ENCODE data around the gene NBDY.
"Not testable (repeated sequence)": the region's sequence is repeated elsewhere in the genome, so short reads cannot be mapped to it uniquely, and the experiment has no call there.

NBDY gene

GRCh38 chrX:56800801-56801200 lies 71.8 kb downstream of the NBDY start:
- no peak overlapping the region for H3K9ac ChIP-seq (ENCODE audit: low read length)
- no peaks in the 10 kb centered on the region for H3K27me3 ChIP-seq (ENCODE audit: control insufficient read depth, insufficient read depth, low read length)
- H3K9me3 ChIP-seq (ENCODE audit: control insufficient read depth, low read length), result no peaks in the 10 kb centered on the region
- no peaks in the 10 kb centered on the region for H3K36me3 ChIP-seq (ENCODE audit: control insufficient read depth, insufficient read depth, low read length)
- no peak overlapping the region for H3K4me3 ChIP-seq (ENCODE audit: low read length)
- H3K4me1 ChIP-seq (ENCODE audit: control insufficient read depth, insufficient read depth, low read length), result no peaks in the 10 kb centered on the region

DNA sequence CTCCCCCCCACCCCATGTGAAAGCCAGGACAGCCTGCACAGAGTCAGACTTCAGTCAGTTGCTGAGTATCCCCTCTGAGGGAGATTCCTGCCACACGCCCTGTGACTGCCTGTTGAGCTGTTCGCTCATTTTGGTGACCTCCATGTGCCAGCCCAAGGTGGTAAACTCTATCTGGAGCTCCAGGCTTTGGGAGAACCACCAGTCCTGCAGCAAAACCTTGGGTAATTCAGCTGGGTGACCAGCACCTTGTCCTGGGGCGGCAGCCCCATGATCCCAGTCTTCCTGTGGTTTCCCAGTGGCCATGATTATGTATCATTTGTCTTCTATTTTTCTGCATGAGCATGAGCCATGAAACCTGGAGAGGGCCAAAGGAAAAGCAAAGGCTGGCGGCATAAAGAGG lies 73.4 kb downstream of the NBDY start:
- H3K36me3 ChIP-seq (ENCODE audit: control insufficient read depth, insufficient read depth, low read length), result no peaks in the 10 kb centered on the region
- H3K9ac ChIP-seq (ENCODE audit: low read length), result no peak overlapping the region
- no peak overlapping the region for H3K4me3 ChIP-seq (ENCODE audit: low read length)
- H3K9me3 ChIP-seq (ENCODE audit: control insufficient read depth, low read length), result no peaks in the 10 kb centered on the region
- no peaks in the 10 kb centered on the region for H3K4me1 ChIP-seq (ENCODE audit: control insufficient read depth, insufficient read depth, low read length)
- H3K27me3 ChIP-seq (ENCODE audit: control insufficient read depth, insufficient read depth, low read length), result no peaks in the 10 kb centered on the region

GRCh38 chrX:56802921-56803849 lies 74.1 kb downstream of the NBDY start:
- Histone ChIP-seq H3K4me1 (ENCODE audit: control insufficient read depth, insufficient read depth, low read length) (no peaks in the 10 kb centered on the region), H3K9me3 (ENCODE audit: control insufficient read depth, low read length) (no peaks in the 10 kb centered on the region), H3K27me3 (ENCODE audit: control insufficient read depth, insufficient read depth, low read length) (no peaks in the 10 kb centered on the region), H3K9ac (ENCODE audit: low read length) (no peak overlapping the region), H3K36me3 (ENCODE audit: control insufficient read depth, insufficient read depth, low read length) (no peaks in the 10 kb centered on the region), H3K4me3 (ENCODE audit: low read length) (no peak overlapping the region)

DNA sequence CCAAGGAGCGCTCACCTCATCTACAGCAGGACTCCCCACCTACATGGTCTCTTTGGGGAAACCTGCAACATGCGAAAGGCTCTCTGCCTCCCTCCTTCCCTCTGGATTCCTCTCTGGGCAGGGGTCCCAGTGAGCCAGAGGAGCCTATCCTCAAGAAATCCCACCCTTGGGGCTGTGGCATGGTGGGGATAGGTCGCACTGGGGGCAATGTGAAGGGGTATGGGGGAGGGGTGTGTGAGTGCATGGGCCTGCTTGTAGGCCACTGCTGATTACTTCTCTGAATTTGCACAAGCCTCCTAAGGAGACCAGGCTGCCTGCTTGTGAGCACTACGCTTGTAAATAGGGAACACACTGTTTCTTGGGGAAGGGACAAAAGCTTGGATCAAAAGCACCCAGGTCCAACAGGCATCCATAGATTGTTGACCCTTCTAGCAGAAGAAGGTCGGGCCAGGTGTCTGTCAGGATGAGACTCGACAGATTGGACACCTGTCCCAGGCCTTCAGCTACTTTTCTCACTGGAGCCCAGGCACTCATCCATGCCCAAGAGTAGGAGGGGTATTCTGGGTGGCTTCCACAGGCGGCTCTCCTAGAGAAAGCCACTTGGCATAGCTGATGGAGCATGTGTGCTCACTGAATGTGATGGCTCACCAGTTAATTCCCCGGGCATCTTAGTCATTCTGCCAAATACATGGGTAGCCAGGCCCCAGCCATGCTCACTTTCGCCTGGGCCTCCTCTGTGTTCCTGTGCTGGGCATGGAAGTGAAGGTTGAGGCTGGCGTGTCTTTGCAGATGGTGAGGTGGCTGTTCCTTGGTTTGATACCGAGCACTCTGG lies 75.0 kb downstream of the NBDY start:
- H3K36me3 ChIP-seq (ENCODE audit: control insufficient read depth, insufficient read depth, low read length), result no peaks in the 10 kb centered on the region
- H3K4me1 ChIP-seq (ENCODE audit: control insufficient read depth, insufficient read depth, low read length), result no peaks in the 10 kb centered on the region
- H3K4me3 ChIP-seq (ENCODE audit: low read length), result no peak overlapping the region
- H3K9me3 ChIP-seq (ENCODE audit: control insufficient read depth, low read length), result no peaks in the 10 kb centered on the region
- no peak overlapping the region for H3K9ac ChIP-seq (ENCODE audit: low read length)
- H3K27me3 ChIP-seq (ENCODE audit: control insufficient read depth, insufficient read depth, low read length), result no peaks in the 10 kb centered on the region

DNA sequence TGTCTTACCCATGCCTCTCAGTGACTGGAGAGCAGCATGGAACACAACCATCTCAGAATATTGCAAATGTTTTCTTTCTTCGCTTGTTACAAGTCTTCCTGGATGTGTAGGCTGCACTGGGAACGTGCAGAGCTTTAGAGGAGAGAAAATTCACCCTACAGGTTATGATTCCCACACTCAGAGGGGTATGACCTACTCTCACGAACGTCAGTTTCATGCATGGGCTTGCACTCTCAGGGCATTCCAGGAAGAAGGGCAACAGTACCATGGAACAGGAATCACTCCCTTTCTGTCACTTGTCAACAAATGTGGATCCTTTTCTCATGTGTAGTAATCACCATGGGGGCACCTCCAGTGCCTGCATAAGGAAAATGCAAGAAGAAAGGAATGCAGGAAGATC lies 75.8 kb downstream of the NBDY start:
- no peaks in the 10 kb centered on the region for H3K4me1 ChIP-seq (ENCODE audit: control insufficient read depth, insufficient read depth, low read length)

GRCh38 chrX:56805399-56805798 lies 76.4 kb downstream of the NBDY start:
- H3K4me1 ChIP-seq (ENCODE audit: control insufficient read depth, insufficient read depth, low read length), result no peaks in the 10 kb centered on the region
- no peak overlapping the region for H3K4me3 ChIP-seq (ENCODE audit: low read length)
- H3K9me3 ChIP-seq (ENCODE audit: control insufficient read depth, low read length), result no peaks in the 10 kb centered on the region
- H3K36me3 ChIP-seq (ENCODE audit: control insufficient read depth, insufficient read depth, low read length), result no peaks in the 10 kb centered on the region
- no peaks in the 10 kb centered on the region for H3K27me3 ChIP-seq (ENCODE audit: control insufficient read depth, insufficient read depth, low read length)
- H3K9ac ChIP-seq (ENCODE audit: low read length), result no peak overlapping the region

More for the DNA sequence above, 75.8 kb downstream of the NBDY start:
- no peak overlapping the region for H3K4me3 ChIP-seq (ENCODE audit: low read length)
- H3K9me3 ChIP-seq (ENCODE audit: control insufficient read depth, low read length), result no peaks in the 10 kb centered on the region
- no peaks in the 10 kb centered on the region for H3K36me3 ChIP-seq (ENCODE audit: control insufficient read depth, insufficient read depth, low read length)
- H3K9ac ChIP-seq (ENCODE audit: low read length), result no peak overlapping the region
- no peaks in the 10 kb centered on the region for H3K27me3 ChIP-seq (ENCODE audit: control insufficient read depth, insufficient read depth, low read length)

GRCh38 chrX:56806176-56806575 lies 77.1 kb downstream of the NBDY start:
- H3K4me1 ChIP-seq (ENCODE audit: control insufficient read depth, insufficient read depth, low read length); H3K9ac ChIP-seq (ENCODE audit: low read length); H3K27me3 ChIP-seq (ENCODE audit: control insufficient read depth, insufficient read depth, low read length); H3K4me3 ChIP-seq (ENCODE audit: low read length); H3K9me3 ChIP-seq (ENCODE audit: control insufficient read depth, low read length); H3K36me3 ChIP-seq (ENCODE audit: control insufficient read depth, insufficient read depth, low read length): not testable (repeated sequence)

GRCh38 chrX:56811599-56811998 lies 82.6 kb downstream of the NBDY start:
- no peaks in the 10 kb centered on the region for H3K36me3 ChIP-seq (ENCODE audit: control insufficient read depth, insufficient read depth, low read length)
- no peaks in the 10 kb centered on the region for H3K9me3 ChIP-seq (ENCODE audit: control insufficient read depth, low read length)
- no peak overlapping the region for H3K9ac ChIP-seq (ENCODE audit: low read length)
- H3K27me3 ChIP-seq (ENCODE audit: control insufficient read depth, insufficient read depth, low read length), result no peaks in the 10 kb centered on the region
- no peak overlapping the region for H3K4me3 ChIP-seq (ENCODE audit: low read length)
- no peaks in the 10 kb centered on the region for H3K4me1 ChIP-seq (ENCODE audit: control insufficient read depth, insufficient read depth, low read length)

DNA sequence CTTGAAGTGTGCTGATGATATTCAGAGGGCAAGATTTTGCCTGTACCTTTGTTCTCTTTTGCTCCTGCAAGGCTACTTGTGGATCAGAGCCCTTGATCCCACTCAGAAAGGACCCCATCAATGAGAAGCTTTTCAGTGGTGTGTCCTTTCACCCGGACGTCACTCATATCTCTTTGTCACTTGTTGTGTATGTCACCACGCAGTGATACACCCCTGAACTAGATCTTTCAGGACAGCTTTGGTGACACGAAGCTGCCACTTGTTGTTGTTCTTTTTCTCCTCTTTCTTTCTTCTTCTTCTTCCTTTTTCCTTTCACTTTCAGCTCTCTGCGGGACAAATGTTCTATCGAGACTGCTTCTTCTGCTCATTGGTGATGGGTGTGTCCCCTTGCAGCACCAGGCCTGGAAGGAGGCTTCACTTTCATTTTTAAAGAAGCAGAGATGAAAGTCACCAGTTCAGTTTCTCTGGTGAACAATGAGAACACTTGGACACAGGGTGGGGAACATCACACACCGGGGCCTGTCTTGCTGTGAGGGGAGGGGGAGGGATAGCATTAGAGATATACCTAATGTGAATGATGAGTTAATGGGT lies 83.6 kb downstream of the NBDY start:
- Histone ChIP-seq H3K9me3 (ENCODE audit: control insufficient read depth, low read length) (no peaks in the 10 kb centered on the region), H3K4me3 (ENCODE audit: low read length) (no peak overlapping the region), H3K36me3 (ENCODE audit: control insufficient read depth, insufficient read depth, low read length) (no peaks in the 10 kb centered on the region), H3K27me3 (ENCODE audit: control insufficient read depth, insufficient read depth, low read length) (no peaks in the 10 kb centered on the region), H3K4me1 (ENCODE audit: control insufficient read depth, insufficient read depth, low read length) (no peaks in the 10 kb centered on the region), H3K9ac (ENCODE audit: low read length) (no peak overlapping the region)

GRCh38 chrX:56813318-56813837 lies 84.3 kb downstream of the NBDY start:
- Histone ChIP-seq H3K4me1 (ENCODE audit: control insufficient read depth, insufficient read depth, low read length) (no peaks in the 10 kb centered on the region), H3K4me3 (ENCODE audit: low read length) (no peak overlapping the region), H3K9me3 (ENCODE audit: control insufficient read depth, low read length) (no peaks in the 10 kb centered on the region), H3K36me3 (ENCODE audit: control insufficient read depth, insufficient read depth, low read length) (no peaks in the 10 kb centered on the region), H3K9ac (ENCODE audit: low read length) (no peak overlapping the region), H3K27me3 (ENCODE audit: control insufficient read depth, insufficient read depth, low read length) (no peaks in the 10 kb centered on the region)

DNA sequence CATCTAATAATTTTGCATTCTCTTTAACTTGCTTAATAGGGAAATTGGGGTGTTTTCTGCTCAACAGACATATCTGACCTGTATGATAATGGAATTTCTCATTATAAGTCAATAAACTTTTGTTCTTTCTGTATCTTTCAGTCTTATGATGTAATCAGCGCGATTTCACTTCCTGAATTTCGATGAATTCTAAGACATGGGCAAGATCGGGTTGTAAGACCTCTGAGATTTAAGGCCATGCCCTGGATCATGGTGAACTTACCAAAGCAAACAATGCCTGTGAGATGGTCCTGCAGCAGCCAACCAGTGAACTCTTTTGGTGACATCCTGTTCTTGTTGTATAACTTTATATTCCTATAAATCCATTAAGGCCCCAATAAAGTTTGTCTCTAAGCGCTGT lies 88.1 kb downstream of the NBDY start:
- Histone ChIP-seq H3K9me3 (ENCODE audit: control insufficient read depth, low read length) (no peaks in the 10 kb centered on the region), H3K4me1 (ENCODE audit: control insufficient read depth, insufficient read depth, low read length) (no peaks in the 10 kb centered on the region)

GRCh38 chrX:56826020-56826419 lies 97.0 kb downstream of the NBDY start:
- no peaks in the 10 kb centered on the region for H3K27me3 ChIP-seq (ENCODE audit: control insufficient read depth, insufficient read depth, low read length)
- no peaks in the 10 kb centered on the region for H3K4me1 ChIP-seq (ENCODE audit: control insufficient read depth, insufficient read depth, low read length)
- H3K9ac ChIP-seq (ENCODE audit: low read length), result no peak overlapping the region

More for the DNA sequence above, 88.1 kb downstream of the NBDY start:
- Histone ChIP-seq H3K4me3 (ENCODE audit: low read length) (no peak overlapping the region), H3K36me3 (ENCODE audit: control insufficient read depth, insufficient read depth, low read length) (no peaks in the 10 kb centered on the region), H3K9ac (ENCODE audit: low read length) (no peak overlapping the region), H3K27me3 (ENCODE audit: control insufficient read depth, insufficient read depth, low read length) (no peaks in the 10 kb centered on the region)

More at GRCh38 chrX:56826020-56826419, 97.0 kb downstream of the NBDY start:
- Histone ChIP-seq H3K4me3 (ENCODE audit: low read length) (no peak overlapping the region), H3K9me3 (ENCODE audit: control insufficient read depth, low read length) (no peaks in the 10 kb centered on the region), H3K36me3 (ENCODE audit: control insufficient read depth, insufficient read depth, low read length) (no peaks in the 10 kb centered on the region)

All from mucosa of stomach (tissue), 1 donor.